ENCODE measurements around the gene STX16.

The STX16 gene, protein sequence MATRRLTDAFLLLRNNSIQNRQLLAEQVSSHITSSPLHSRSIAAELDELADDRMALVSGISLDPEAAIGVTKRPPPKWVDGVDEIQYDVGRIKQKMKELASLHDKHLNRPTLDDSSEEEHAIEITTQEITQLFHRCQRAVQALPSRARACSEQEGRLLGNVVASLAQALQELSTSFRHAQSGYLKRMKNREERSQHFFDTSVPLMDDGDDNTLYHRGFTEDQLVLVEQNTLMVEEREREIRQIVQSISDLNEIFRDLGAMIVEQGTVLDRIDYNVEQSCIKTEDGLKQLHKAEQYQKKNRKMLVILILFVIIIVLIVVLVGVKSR

DNA sequence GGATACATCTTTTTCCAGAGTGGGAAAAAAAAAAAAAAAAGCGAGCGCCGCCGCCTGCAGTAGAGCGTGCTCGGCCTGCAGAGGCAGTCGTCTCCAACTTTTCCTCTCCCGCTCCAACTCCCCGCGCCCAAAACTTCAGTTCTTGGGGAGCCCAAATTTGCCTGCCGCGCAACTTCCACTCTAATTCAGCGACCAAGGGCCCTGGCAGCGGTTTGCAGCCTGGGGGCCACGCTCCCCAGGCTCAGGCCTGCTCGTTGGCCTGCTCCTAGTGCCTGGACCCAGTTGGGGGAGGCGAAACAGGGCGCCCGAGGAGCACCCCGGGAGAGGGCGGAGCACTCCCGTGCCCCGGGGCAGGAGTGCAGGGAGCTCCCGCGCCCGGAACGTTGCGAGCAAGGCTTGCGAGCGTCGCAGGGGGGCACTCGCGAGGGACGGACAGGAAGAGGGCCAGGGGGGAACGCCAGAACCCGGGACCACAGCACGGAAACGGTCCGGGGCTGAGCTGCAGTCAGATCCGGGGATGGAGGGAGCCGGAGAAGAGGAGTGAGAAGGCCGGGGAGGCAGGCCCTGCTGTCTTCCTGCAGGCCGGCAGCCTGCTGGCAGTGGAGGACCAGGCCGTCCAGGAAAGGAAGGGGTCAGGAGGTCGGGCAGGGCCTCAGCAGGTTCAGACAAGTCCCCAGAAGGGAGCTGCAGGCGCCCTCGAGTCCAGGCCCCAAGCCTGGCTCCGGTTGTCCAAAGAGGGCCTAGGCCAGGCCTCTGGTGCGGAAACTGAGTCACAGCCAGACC lies at the start of gene STX16:
TSS of gene STX16 (plus strand) at position 508 of the 783 bp plus-strand sequence. CDS start 724 bp downstream, outside the sequence.
- TF ChIP-seq ZFP30 (CRISPR knock-in tag; IDR thresholded peaks at IDR 0.05) (0 out of 2 replicates have a peak, but pooled peaks have one; percentile 25), BACH2 (CRISPR knock-in tag; IDR thresholded peaks at IDR 0.05; ENCODE audit: borderline replicate concordance) (no peak), ZNF8 (CRISPR knock-in tag; IDR thresholded peaks at IDR 0.05) (0 out of 2 replicates have a peak, but pooled peaks have one; percentile 35), SNAI2 (CRISPR knock-in tag; IDR thresholded peaks at IDR 0.05) (no peak), RARB (CRISPR knock-in tag; IDR thresholded peaks at IDR 0.05) (no peak), ZFP3 (CRISPR knock-in tag; IDR thresholded peaks at IDR 0.05) (peak; percentile 55; the same call in 1 of the 2 replicates), CSDC2 (CRISPR knock-in tag; IDR thresholded peaks at IDR 0.05) (peak; percentile 33; the same call in 1 of the 2 replicates), ZC3H10 (CRISPR knock-in tag; IDR thresholded peaks at IDR 0.05) (0 out of 2 replicates have a peak, but pooled peaks have one; percentile 16), TOX (CRISPR knock-in tag; IDR thresholded peaks at IDR 0.05; ENCODE audit: borderline replicate concordance) (no peak), ISL1 (CRISPR knock-in tag; IDR thresholded peaks at IDR 0.05) (no peak; the same call in 1 of the 2 replicates), OSR1 (CRISPR knock-in tag; IDR thresholded peaks at IDR 0.05) (no peak), ZNF565 (CRISPR knock-in tag; conservative IDR thresholded peaks at IDR 0.05; ENCODE audit: low read depth) (0 out of 2 replicates have a peak, but pooled peaks have one; percentile 55), PPARA (CRISPR knock-in tag; IDR thresholded peaks at IDR 0.05; ENCODE audit: borderline replicate concordance) (no peak), GLIS3 (CRISPR knock-in tag; IDR thresholded peaks at IDR 0.05) (no peak), TCF4 (CRISPR knock-in tag; IDR thresholded peaks at IDR 0.05; ENCODE audit: borderline replicate concordance) (no peak), ZNF70 (CRISPR knock-in tag; IDR thresholded peaks at IDR 0.05) (no peak), ESRRG (CRISPR knock-in tag; IDR thresholded peaks at IDR 0.05) (no peak), ARNTL (CRISPR knock-in tag; IDR thresholded peaks at IDR 0.05; ENCODE audit: borderline replicate concordance, low read depth) (no peak)
- TF ChIP-seq, protein P1, sequence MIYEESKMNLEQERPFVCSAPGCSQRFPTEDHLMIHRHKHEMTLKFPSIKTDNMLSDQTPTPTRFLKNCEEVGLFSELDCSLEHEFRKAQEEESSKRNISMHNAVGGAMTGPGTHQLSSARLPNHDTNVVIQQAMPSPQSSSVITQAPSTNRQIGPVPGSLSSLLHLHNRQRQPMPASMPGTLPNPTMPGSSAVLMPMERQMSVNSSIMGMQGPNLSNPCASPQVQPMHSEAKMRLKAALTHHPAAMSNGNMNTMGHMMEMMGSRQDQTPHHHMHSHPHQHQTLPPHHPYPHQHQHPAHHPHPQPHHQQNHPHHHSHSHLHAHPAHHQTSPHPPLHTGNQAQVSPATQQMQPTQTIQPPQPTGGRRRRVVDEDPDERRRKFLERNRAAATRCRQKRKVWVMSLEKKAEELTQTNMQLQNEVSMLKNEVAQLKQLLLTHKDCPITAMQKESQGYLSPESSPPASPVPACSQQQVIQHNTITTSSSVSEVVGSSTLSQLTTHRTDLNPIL (CRISPR knock-in tag; IDR thresholded peaks at IDR 0.05; ENCODE audit: low read depth), result no peak
- TF ChIP-seq, protein P2, sequence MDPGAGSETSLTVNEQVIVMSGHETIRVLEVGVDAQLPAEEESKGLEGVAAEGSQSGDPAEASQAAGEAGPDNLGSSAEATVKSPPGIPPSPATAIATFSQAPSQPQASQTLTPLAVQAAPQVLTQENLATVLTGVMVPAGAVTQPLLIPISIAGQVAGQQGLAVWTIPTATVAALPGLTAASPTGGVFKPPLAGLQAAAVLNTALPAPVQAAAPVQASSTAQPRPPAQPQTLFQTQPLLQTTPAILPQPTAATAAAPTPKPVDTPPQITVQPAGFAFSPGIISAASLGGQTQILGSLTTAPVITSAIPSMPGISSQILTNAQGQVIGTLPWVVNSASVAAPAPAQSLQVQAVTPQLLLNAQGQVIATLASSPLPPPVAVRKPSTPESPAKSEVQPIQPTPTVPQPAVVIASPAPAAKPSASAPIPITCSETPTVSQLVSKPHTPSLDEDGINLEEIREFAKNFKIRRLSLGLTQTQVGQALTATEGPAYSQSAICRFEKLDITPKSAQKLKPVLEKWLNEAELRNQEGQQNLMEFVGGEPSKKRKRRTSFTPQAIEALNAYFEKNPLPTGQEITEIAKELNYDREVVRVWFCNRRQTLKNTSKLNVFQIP (CRISPR knock-in tag; IDR thresholded peaks at IDR 0.05; ENCODE audit: borderline replicate concordance, low read depth), result no peak
- TF ChIP-seq, protein P3, sequence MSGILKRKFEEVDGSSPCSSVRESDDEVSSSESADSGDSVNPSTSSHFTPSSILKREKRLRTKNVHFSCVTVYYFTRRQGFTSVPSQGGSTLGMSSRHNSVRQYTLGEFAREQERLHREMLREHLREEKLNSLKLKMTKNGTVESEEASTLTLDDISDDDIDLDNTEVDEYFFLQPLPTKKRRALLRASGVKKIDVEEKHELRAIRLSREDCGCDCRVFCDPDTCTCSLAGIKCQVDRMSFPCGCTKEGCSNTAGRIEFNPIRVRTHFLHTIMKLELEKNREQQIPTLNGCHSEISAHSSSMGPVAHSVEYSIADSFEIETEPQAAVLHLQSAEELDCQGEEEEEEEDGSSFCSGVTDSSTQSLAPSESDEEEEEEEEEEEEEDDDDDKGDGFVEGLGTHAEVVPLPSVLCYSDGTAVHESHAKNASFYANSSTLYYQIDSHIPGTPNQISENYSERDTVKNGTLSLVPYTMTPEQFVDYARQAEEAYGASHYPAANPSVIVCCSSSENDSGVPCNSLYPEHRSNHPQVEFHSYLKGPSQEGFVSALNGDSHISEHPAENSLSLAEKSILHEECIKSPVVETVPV (CRISPR knock-in tag; IDR thresholded peaks at IDR 0.05), result no peak
- TF ChIP-seq, protein P4, sequence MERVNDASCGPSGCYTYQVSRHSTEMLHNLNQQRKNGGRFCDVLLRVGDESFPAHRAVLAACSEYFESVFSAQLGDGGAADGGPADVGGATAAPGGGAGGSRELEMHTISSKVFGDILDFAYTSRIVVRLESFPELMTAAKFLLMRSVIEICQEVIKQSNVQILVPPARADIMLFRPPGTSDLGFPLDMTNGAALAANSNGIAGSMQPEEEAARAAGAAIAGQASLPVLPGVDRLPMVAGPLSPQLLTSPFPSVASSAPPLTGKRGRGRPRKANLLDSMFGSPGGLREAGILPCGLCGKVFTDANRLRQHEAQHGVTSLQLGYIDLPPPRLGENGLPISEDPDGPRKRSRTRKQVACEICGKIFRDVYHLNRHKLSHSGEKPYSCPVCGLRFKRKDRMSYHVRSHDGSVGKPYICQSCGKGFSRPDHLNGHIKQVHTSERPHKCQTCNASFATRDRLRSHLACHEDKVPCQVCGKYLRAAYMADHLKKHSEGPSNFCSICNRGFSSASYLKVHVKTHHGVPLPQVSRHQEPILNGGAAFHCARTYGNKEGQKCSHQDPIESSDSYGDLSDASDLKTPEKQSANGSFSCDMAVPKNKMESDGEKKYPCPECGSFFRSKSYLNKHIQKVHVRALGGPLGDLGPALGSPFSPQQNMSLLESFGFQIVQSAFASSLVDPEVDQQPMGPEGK (CRISPR knock-in tag; IDR thresholded peaks at IDR 0.05; ENCODE audit: borderline replicate concordance), result peak; percentile 53; the same call in 1 of the 2 replicates
- TF ChIP-seq, protein P5, sequence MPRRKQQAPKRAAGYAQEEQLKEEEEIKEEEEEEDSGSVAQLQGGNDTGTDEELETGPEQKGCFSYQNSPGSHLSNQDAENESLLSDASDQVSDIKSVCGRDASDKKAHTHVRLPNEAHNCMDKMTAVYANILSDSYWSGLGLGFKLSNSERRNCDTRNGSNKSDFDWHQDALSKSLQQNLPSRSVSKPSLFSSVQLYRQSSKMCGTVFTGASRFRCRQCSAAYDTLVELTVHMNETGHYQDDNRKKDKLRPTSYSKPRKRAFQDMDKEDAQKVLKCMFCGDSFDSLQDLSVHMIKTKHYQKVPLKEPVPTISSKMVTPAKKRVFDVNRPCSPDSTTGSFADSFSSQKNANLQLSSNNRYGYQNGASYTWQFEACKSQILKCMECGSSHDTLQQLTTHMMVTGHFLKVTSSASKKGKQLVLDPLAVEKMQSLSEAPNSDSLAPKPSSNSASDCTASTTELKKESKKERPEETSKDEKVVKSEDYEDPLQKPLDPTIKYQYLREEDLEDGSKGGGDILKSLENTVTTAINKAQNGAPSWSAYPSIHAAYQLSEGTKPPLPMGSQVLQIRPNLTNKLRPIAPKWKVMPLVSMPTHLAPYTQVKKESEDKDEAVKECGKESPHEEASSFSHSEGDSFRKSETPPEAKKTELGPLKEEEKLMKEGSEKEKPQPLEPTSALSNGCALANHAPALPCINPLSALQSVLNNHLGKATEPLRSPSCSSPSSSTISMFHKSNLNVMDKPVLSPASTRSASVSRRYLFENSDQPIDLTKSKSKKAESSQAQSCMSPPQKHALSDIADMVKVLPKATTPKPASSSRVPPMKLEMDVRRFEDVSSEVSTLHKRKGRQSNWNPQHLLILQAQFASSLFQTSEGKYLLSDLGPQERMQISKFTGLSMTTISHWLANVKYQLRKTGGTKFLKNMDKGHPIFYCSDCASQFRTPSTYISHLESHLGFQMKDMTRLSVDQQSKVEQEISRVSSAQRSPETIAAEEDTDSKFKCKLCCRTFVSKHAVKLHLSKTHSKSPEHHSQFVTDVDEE (CRISPR knock-in tag; IDR thresholded peaks at IDR 0.05), result peak; percentile 88
- ATAC-seq, result peak; percentile 88

Measured in SK-N-SH treated with all-trans-retinoic acid at 6 μM for 48 hours (cell line).